BJ (cell line): ENCODE data around the gene FPGS. TPM values are rescaled to one million over a fixed set of nuclear protein-coding genes. Genes with fewer than 3 reads are reported as not detected.

Source experiments
- CTCF ChIA-PET: fragments of 350-600 bp; formaldehyde crosslinking; extraction: SDS; loops from one replicate; lab custom pipeline; 2021; ENCODE audit warnings: antibody characterized with exemption, inconsistent platforms; lab: Yijun Ruan, JAX
- POLR2A ChIA-PET: fragments of 300-600 bp; sonication (Branson Sonifier 250); formaldehyde crosslinking; extraction: SDS; loops from one replicate; lab custom pipeline; 2021; ENCODE audit warnings: antibody characterized with exemption; lab: Charles Lee
- DNase-seq: peaks from one replicate; pipeline ENCODE4 v3.0.0-alpha.2; 2011; ENCODE audit warnings: low read depth
- H3K27me3 ChIP-seq: 2 replicates; pipeline ENCODE4 v1.6.0; 2011; ENCODE audit warnings: low read length; ENCODE audit not compliant: control insufficient read depth, insufficient read depth
- H3K36me3 ChIP-seq: 2 replicates; pipeline ENCODE4 v1.5.1; 2011; ENCODE audit warnings: low read length; ENCODE audit not compliant: control insufficient read depth, insufficient read depth
- H3K4me3 ChIP-seq: 2 replicates; pipeline ENCODE4 v1.5.1; 2011; ENCODE audit warnings: low read depth, mild to moderate bottlenecking, control low read depth, low read length
- polyA plus RNA-seq: library from polyadenylated mRNA; depleted of rRNA; stranded (reverse); fragments of >200 nt; gene quantifications from 2 replicates; pipeline ENCODE4 v1.2.3, GENCODE V29; 2011
- TF ChIP-seq, protein P1 (sequence below): IDR thresholded peaks from 2 replicates; pipeline ENCODE4 v1.5.1; 2011; ENCODE audit warnings: low read depth, mild to moderate bottlenecking, control low read depth, inconsistent platforms, low read length, moderate library complexity; ENCODE audit not compliant: insufficient read depth

The FPGS gene
- polyA plus RNA-seq, 1 experiment: 61.9 TPM

DNA sequence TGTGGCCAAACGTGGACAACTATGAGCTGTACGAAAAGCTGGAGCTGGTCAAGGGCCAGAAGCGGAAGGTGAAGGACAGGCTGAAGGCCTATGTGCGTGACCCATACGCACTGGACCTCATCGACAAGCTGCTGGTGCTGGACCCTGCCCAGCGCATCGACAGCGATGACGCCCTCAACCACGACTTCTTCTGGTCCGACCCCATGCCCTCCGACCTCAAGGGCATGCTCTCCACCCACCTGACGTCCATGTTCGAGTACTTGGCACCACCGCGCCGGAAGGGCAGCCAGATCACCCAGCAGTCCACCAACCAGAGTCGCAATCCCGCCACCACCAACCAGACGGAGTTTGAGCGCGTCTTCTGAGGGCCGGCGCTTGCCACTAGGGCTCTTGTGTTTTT, 13.5 kb upstream of the FPGS start:
- Histone ChIP-seq H3K36me3 (peaks cover 37% of the 10 kb centered on the region), H3K27me3 (no peaks in the 10 kb centered on the region), H3K4me3 (no peak overlapping the region)
- TF ChIP-seq, protein P1, sequence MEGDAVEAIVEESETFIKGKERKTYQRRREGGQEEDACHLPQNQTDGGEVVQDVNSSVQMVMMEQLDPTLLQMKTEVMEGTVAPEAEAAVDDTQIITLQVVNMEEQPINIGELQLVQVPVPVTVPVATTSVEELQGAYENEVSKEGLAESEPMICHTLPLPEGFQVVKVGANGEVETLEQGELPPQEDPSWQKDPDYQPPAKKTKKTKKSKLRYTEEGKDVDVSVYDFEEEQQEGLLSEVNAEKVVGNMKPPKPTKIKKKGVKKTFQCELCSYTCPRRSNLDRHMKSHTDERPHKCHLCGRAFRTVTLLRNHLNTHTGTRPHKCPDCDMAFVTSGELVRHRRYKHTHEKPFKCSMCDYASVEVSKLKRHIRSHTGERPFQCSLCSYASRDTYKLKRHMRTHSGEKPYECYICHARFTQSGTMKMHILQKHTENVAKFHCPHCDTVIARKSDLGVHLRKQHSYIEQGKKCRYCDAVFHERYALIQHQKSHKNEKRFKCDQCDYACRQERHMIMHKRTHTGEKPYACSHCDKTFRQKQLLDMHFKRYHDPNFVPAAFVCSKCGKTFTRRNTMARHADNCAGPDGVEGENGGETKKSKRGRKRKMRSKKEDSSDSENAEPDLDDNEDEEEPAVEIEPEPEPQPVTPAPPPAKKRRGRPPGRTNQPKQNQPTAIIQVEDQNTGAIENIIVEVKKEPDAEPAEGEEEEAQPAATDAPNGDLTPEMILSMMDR: no peak
- DNase-seq: no peak
- ChIA-PET CTCF (interaction anchor here (1.1 kb wide), 1 partner anchor 80 kb away, joined by 3 read pairs; no protein-coding TSS in a partner anchor), POLR2A (no interaction called here)

DNA sequence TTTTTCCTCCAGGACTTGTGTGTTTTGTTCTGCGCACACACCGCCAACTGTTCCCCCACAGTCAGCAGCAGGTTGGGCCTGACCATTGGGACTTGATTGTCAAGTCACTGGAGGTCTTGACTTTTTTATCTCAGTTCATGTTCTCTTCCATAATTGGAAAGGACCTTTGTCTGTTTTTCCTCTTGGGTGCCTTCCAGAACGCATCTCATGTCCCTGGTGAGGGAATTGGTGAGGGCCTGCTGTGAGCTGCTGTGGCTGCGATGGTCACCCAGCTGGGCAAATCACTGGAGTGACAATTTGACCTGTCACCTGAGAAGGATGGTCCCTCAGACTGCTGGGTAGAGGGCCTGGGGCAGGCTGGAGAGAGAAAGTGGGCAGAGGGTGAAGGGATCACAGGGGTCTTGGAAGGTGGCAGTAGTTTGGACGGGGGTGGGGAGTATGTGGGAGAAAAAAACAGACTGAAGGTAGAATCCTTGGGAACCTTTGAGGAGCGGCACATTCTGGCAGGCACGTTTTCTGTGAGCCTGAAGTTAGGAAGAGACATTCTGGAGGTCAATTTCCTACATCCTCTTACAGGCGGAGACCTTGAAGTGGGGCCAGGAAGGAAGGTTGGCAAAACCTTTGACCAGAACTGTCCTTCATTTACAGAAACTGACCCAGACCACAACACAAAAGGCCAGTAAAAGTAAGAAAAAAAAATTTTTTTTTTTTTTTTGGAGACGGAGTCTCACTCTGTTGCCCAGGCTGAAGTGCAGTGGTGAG, 12.4 kb upstream of the FPGS start:
- CTCF ChIA-PET: interaction anchor here (1.1 kb wide), 1 partner anchor 79 kb away, joined by 3 read pairs; no protein-coding TSS in a partner anchor
- Histone ChIP-seq H3K36me3 (peaks cover 37% of the 10 kb centered on the region), H3K4me3 (no peak overlapping the region), H3K27me3 (no peaks in the 10 kb centered on the region)
- POLR2A ChIA-PET: interaction anchor here (0.6 kb wide), 1 partner anchor 127 kb away, joined by 17 read pairs; the partner anchor contains the start of gene ST6GALNAC4
- TF ChIP-seq, protein P1: no peak
- no peak for DNase-seq

- H3K36me3 ChIP-seq: peaks cover 37% of the 10 kb centered on the region
- DNase-seq: no peak
- TF ChIP-seq, protein P1: no peak
- no peaks in the 10 kb centered on the region for H3K27me3 ChIP-seq
- no peak overlapping the region for H3K4me3 ChIP-seq
- CTCF ChIA-PET: no interaction called here
- POLR2A ChIA-PET: interaction anchor here (0.7 kb wide), 1 partner anchor 139 kb away, joined by 5 read pairs; the partner anchor contains the start of gene PIP5KL1
These were observed 11.6 kb upstream of the FPGS start for GRCh38 chr9:127791085-127791484.

GRCh38 chr9:127792417-127793031, 10.2 kb upstream of the FPGS start:
- Histone ChIP-seq H3K4me3 (no peak overlapping the region), H3K27me3 (no peaks in the 10 kb centered on the region), H3K36me3 (peaks cover 34% of the 10 kb centered on the region)
- TF ChIP-seq, protein P1: no peak
- no peak for DNase-seq
- ChIA-PET CTCF (interaction anchor here (0.6 to 2.4 kb wide), 4 partner anchors 44 to 129 kb away, joined by 3 to 18 read pairs (median 4); no protein-coding TSS in a partner anchor), POLR2A (interaction anchor here (0.6 kb wide), 1 partner anchor 744 kb away, joined by 4 read pairs; no protein-coding TSS in a partner anchor)
